Inflammatory macrophage treated with lipopolysaccharide for 1 hour (primary cell): Measurements from ENCODE around the gene ATG5.
"Not testable (repeated sequence)": the region's sequence is repeated elsewhere in the genome, so short reads cannot be mapped to it uniquely, and the experiment has no call there.

Experiments used
- DNase-seq, 2 donors: peaks; one replicate each; pipeline ENCODE4 v3.0.0-alpha.2; 2020 to 2022

ATG5 gene

DNA sequence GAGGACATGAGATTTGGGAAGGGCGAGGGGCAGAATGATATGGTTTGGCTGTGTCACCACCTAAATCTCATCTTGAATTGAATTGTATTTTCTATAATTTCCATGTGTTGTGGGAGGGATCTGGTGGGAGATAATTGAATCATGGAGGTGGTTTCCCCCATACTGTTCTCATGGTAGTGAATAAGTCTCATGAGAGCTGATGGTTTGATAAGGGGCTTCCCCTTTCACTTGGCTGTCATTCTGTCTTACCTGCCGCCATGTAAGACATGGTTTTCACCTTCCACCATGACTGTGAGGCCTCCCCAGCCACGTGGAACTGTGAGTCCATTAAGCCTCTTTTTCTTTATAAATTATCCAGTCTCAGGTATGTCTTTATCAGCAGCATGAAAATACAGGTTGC is 173.1 kb downstream of the ATG5 start:
- DNase-seq: not testable (repeated sequence)

GRCh38 chr6:106149472-106150069 is 176.0 kb downstream of the ATG5 start:
- DNase-seq: no peak

DNA sequence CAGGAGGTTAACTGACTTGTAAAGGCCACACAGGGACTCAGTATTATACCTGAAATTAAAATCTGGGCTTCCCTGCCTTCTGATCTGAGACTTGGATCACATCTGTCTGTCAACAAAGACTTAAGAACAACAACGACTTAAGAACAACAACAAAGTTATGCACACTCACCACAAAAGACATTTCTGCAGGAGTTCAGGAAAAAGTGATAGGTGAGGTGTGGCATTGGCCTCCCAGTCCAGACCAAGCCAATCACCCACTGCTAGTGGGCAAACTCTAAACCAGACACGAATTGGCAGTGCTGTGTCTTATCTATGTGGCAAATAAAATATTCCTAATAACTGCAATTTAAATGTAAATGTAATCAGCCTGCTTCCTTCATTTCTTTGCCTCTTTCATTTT is 178.1 kb downstream of the ATG5 start:
- no peak for DNase-seq

DNA sequence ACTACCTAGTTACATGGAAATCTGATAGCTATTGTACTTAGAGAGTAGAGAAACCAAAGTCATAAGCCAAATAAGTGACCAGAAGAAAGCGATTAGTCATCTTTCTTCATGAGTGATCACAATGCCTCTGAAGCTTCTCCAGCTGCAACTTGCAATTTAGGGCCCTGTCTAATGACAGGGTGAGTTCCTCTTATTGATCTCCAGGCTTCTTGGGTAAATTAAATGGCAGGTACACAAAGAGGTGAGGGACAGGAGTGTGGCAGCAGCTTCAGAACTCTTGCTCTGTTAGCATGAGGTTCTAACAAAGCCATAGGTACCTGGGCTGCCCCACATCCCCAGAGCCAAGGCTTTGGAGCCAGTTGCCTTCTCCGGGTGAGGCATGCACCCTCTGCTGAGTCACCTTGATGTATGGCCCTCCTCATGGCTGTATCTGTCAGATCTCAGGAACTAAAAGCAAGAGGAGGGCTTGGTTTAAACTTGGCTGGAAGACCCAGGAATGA is 178.7 kb downstream of the ATG5 start:
- no peak for DNase-seq

- DNase-seq: no peak
Measured at GRCh38 chr6:106145741-106146227, 179.8 kb downstream of the ATG5 start.

GRCh38 chr6:106145144-106145543 is 180.4 kb downstream of the ATG5 start:
- DNase-seq: no peak

- no peak for DNase-seq
Measured at GRCh38 chr6:106143665-106144064, 181.9 kb downstream of the ATG5 start.

DNA sequence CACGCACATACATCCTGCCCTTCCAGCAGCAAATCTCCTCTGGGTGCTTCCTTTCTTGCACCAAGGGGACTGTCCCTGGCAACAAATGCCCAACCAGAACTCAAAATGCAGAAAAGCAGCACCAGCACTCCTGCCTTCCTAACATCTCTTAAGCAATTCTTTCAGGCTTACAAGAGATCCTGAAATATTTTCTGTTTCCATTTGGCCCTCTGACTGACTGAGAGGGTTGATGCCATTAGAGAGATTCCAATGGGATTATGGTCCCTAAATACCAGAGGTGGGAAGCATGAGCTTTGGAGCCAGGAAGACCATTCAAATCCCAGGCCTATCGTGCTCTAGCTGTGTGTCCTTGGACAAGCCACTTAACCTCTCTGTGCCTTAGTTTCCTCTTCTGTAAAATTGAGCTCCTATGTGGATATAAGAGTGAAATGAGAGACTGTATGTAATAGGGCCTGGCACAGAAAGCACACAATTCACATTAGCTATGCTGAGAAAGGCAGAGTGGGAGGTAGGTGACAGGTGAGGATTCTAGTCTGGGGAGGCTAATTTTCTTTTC is 182.6 kb downstream of the ATG5 start:
- DNase-seq: peak in 1 of 2 donors; percentile 42

- no peak for DNase-seq
Measured at GRCh38 chr6:106141441-106142237, 183.9 kb downstream of the ATG5 start.

DNA sequence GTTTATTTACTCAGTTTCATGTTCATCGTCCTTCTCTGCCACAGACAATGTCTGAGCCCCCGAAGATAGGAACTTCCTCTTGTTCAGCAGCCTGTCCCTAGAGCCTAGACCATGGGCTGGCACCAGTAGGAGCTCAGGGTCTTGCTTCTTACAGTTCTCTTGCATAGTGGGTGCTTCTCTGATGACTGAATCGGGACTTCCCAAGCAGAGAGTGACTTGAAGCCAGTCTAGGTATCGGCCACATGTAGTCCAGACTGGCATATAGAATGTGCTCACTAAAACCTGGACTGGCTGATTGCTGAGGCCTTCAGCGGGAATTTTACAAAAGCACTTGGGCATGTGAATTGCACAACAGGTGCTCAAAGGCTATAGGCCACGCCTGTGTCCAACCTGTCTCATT is 187.4 kb downstream of the ATG5 start:
- no peak for DNase-seq

DNA sequence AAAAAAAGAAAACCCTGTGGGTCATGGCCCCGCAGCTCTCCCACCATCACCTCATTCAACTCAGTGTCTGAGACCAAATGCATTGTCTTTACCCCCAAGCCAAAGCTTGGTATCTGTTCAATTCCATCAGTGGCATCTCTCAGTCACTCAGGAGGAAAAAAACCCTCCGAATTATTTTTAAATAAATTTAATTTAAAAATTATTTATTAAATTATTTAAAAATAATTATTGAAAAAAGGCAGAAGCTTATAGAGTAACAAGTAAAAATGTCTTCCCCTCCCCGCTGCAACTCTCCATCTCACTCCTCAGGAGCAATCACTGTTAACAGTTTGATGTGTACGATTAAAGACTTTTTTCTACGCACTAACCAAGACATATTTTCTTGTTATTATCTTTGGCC is 188.7 kb downstream of the ATG5 start:
- DNase-seq: no peak

GRCh38 chr6:106135911-106136571 is 189.5 kb downstream of the ATG5 start:
- DNase-seq: no peak

DNA sequence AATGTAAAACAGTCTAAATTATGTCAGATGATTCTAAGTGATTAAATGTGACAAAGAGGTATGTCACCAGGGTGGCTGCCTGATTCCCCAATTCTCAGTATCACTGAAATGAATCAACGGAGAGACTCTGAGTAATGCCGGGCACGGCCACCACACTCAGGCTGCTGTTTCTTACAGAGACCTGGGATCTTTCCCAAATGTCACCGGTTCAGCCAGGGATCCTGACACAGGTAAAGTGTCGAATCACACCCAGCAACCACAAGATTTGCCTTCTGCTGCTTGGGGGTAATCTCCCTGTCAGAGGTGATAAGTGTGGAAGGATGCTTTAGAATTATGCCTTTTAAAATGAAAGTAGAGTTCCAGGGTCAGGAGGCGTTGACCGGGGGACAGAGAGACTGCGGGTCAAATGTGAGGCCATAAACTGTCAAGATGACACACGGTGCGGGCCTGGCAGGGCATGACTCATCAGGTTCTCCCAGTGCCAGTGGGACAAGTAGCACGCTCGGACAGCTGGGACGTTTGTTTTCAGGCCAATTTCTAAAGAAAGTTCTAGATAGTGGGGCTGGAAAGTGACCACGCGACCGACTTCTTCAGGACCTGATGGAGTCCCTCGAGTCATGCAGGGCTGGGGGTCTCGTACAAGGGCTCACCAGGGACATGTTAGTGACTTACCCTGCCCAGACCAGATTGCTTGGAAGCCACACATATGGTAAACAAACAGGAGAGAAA is 190.5 kb downstream of the ATG5 start:
- peak in 1 of 2 donors; percentile 59 for DNase-seq
